ELR (cell line): ENCODE measurements around the gene CCDC167.
"Not testable (repeated sequence)": the region's sequence is repeated elsewhere in the genome, so short reads cannot be mapped to it uniquely, and the experiment has no call there.

Experiments used
- DNase-seq: peaks from one replicate; pipeline ENCODE4 v3.0.0-alpha.2; 2015; ENCODE audit warnings: low read depth

CCDC167 gene

GRCh38 chr6:37511201-37511600 is 11.5 kb upstream of the CCDC167 start:
- DNase-seq: no peak

- DNase-seq: no peak
Observed at GRCh38 chr6:37507690-37508421, 8.2 kb upstream of the CCDC167 start.

GRCh38 chr6:37507077-37507476 is 7.4 kb upstream of the CCDC167 start:
- DNase-seq: no peak

- DNase-seq: no peak
Observed at GRCh38 chr6:37506479-37506878, 6.8 kb upstream of the CCDC167 start.

- no peak for DNase-seq
Observed at GRCh38 chr6:37504024-37504423, 4.3 kb upstream of the CCDC167 start.

GRCh38 chr6:37503309-37503965 is 3.7 kb upstream of the CCDC167 start:
- DNase-seq: no peak

GRCh38 chr6:37502703-37503291 is 3.1 kb upstream of the CCDC167 start:
- no peak for DNase-seq

GRCh38 chr6:37501632-37502491 is 2.2 kb upstream of the CCDC167 start:
- no peak for DNase-seq

- not testable (repeated sequence) for DNase-seq
Observed at GRCh38 chr6:37500904-37501303, 1.2 kb upstream of the CCDC167 start.

- no peak for DNase-seq
Observed at GRCh38 chr6:37500294-37500608, 558 bp upstream of the CCDC167 start.

- no peak for DNase-seq
Observed at GRCh38 chr6:37496951-37497885, 2.5 kb downstream of the CCDC167 start.

- DNase-seq: no peak
Observed at GRCh38 chr6:37495244-37495934, 4.3 kb downstream of the CCDC167 start.

- no peak for DNase-seq
Observed at GRCh38 chr6:37493661-37493995, 6.1 kb downstream of the CCDC167 start.

- no peak for DNase-seq
Observed at GRCh38 chr6:37492991-37493660, 6.6 kb downstream of the CCDC167 start.

- no peak for DNase-seq
Observed at GRCh38 chr6:37492236-37492972, 7.3 kb downstream of the CCDC167 start.

- no peak for DNase-seq
Observed at GRCh38 chr6:37491830-37492208, 7.9 kb downstream of the CCDC167 start.

- DNase-seq: no peak
Observed at GRCh38 chr6:37491171-37491829, 8.4 kb downstream of the CCDC167 start.

- DNase-seq: no peak
Observed at GRCh38 chr6:37490536-37491170, 9.0 kb downstream of the CCDC167 start.
